Iris pigment epithelial cell (primary cell): Measurements from ENCODE around the gene RIOK3.

Experiments
- DNase-seq: peaks from one replicate; pipeline ENCODE4 v3.0.0-alpha.2; 2011; ENCODE audit warnings: low read depth

RIOK3 gene

DNA sequence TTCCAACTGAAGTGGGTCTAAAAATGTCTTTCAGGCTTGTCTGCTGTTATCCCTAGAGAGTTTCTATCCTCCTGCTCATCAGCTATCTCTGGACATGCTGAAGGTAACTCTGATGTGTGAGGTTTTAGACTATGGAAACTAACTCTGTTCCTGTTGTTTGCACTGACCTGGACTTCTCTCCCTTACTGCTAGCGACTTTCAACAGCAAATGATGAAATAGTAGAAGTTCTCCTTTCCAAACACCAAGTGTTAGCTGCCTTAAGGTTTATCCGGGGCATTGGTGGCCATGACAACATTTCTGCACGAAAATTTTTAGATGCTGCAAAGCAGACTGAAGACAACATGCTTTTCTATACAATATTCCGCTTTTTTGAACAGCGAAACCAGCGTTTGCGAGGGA is 77.1 kb downstream of the RIOK3 start:
- DNase-seq: no peak

- no peak for DNase-seq
These were observed 78.8 kb downstream of the RIOK3 start for GRCh38 chr18:23531912-23532311.
